GM10266 (cell line): ENCODE measurements around the gene PSMD1.

Experiments
- DNase-seq: peaks from one replicate; pipeline ENCODE4 v3.0.0; 2012; ENCODE audit errors: extremely low spot score
- CTCF ChIP-seq: IDR thresholded peaks from 2 replicates; pipeline ENCODE4 v1.5.1; 2012; ENCODE audit warnings: mild to moderate bottlenecking, low read depth; ENCODE audit not compliant: control insufficient read depth, insufficient read depth; ENCODE audit errors: missing control alignments

Gene PSMD1

DNA sequence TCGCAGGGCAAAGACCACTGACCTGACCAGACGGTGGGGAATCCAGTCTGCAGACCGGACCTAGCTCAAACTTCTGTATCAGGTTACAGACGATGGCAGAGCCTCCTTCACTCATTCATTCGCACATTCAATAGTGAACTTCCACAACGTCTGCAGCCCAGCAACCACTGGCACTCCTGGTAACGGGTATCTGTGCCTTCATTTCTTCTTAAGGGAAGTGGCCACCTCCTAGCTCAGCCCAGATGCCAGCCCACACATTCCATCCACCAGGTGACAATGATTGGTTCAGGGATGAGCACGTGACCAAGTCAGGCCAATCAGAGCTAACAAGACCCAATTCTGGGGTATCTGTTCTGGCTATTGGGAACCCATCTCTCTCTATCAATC, 125.8 kb downstream of the PSMD1 start:
- DNase-seq, result peak; percentile 64
- TF ChIP-seq CTCF, result no peak

DNA sequence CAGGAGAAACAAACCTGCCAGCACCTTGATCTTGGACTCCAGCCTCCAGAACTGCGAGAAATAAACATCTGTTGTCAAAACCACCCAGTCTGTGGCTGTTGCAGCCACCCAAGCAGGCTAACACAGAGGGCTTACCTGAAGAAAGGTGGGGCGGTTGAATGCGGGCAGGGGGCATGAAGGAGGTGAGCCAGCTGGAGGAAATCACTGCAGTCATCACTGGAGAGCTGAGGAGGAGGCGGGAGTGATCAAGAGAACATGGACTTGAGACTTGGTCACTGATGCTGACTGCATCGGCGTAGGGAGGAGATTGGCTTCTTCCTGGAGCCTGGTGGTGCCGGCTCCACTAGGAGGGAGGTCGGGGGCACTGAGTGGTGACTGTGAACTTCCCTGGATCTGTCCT, 127.2 kb downstream of the PSMD1 start:
- DNase-seq, result no peak
- TF ChIP-seq CTCF, result no peak

DNA sequence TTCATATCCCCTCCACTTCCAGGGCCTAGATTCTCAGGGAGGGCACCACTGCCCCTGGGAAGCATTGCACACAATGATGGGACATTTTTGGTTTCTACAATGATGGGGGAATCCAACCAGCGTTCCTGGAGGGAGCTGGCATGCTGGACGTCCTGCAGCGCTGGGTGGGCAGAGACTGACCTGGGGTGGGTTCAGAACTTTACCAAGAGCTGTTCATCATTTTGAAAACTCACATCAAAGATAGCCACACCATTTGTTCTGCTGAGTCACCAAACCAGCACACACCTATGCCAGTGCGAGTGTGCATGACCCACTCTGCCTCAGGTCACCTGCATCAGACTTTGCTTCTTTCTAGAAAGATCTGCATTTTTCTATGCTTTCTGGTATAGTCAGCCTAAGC, 127.7 kb downstream of the PSMD1 start:
- DNase-seq, result no peak
- TF ChIP-seq CTCF, result no peak

DNA sequence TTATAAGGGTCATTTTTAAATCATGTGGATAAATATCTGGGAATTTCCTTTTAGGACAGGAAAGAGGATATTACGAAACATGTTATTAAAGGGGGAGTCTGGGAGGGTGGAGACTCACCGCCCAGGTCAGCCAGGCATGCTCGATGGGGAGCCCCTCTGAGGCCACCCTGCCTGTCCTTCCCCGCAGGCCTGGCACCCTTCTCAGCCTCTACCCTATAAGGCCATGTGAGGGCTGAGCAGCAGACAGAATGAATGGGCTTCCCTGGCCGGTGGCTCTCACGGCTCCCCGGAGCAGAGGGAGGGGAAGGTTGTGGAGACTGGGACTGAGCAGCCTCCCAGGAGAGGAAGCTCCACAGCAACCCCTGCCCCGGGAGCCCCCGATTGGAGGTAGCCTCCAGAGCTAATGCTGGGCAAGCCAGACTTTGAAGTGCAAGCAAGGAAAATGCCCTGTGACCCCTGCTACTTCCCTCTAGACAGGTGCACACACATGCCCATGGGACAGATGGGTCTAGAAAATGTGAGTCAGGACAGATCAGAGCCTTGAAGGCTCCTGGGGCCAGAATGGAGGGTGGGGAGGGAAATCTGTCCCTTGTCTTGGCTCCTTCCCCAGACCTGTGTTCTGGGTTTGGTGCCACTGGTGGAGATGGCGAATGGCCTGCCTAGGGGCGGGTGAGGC, 128.5 kb downstream of the PSMD1 start:
- TF ChIP-seq CTCF, result no peak
- DNase-seq, result no peak

DNA sequence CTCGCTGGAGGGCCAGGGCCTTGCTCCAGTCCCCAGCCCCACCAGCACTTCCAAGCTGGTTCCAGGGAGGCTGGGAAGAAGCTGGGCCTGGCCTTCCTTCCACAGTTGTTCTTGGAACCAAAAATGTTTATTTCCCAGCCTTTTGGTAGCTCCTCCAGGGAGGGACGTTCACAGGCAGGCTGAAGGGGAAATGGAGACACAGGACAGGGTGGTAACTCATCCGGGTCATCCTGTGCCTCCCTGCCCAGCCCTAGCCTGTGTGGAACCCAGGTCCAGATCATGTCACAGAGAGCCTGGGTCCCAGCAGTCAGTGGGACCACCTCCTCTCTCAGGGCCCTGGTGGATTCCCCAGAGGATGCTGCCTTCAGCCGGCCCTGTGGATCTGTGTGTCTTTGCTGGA, 129.2 kb downstream of the PSMD1 start:
- TF ChIP-seq CTCF, result no peak
- DNase-seq, result no peak

GRCh38 chr2:231186325-231186724, 129.7 kb downstream of the PSMD1 start:
- no peak for TF ChIP-seq CTCF
- no peak for DNase-seq

GRCh38 chr2:231187736-231188505, 131.3 kb downstream of the PSMD1 start:
- no peak for TF ChIP-seq CTCF
- no peak for DNase-seq
